Tibial nerve (tissue), 4 donors: ENCODE results near the gene NUBP2.

Experiments
- CTCF ChIP-seq, 5 experiments: fragments of 200-600 bp in 3 of 5; fragments of 450-650 bp in 2 of 5; sonication (generic) in 3 of 5; IDR thresholded peaks; one replicate each; pipeline ENCODE4 v1.5.1; 2016 to 2019; ENCODE audit warnings: antibody characterized with exemption in 5 of 5, mild to moderate bottlenecking in 3 of 5, moderate library complexity in 2 of 5
- EP300 ChIP-seq, 2 donors: sonication (generic); formaldehyde crosslinking; IDR thresholded peaks; one replicate each; pipeline ENCODE4 v1.6.1; 2017; ENCODE audit warnings: antibody characterized with exemption in 2 of 2, mild to moderate bottlenecking in 1 of 2
- POLR2A ChIP-seq, 2 donors: fragments of 450-650 bp; IDR thresholded peaks; one replicate each; pipeline ENCODE4 v1.6.1; 2017; ENCODE audit warnings: antibody characterized with exemption in 2 of 2, mild to moderate bottlenecking in 2 of 2, moderate library complexity in 2 of 2

GRCh38 chr16:1771864-1772361, 10.8 kb upstream of the NUBP2 start:
- TF ChIP-seq POLR2A (IDR thresholded peaks at IDR 0.05) (no peak), CTCF (IDR thresholded peaks at IDR 0.05) (no peak), EP300 (IDR thresholded peaks at IDR 0.05) (no peak)
